Mammary epithelial cell (primary cell): ENCODE measurements around the gene LDHAL6A.

Experiments
- EZH2 ChIP-seq: IDR thresholded peaks from 2 replicates; pipeline ENCODE4 v1.6.1; 2012; ENCODE audit warnings: low read length, inconsistent platforms, borderline replicate concordance
- TF ChIP-seq, protein P1 (sequence below), 2 donors: IDR thresholded peaks in 1 of 2; conservative IDR thresholded peaks in 1 of 2; 2 replicates each; pipeline ENCODE4 v1.5.1; 2011 to 2012; ENCODE audit warnings: inconsistent platforms in 2 of 2, low read length in 2 of 2, mild to moderate bottlenecking in 2 of 2, control low read depth in 1 of 2, low read depth in 1 of 2; ENCODE audit not compliant: insufficient read depth in 1 of 2; ENCODE audit errors: extremely low read depth in 1 of 2

DNA sequence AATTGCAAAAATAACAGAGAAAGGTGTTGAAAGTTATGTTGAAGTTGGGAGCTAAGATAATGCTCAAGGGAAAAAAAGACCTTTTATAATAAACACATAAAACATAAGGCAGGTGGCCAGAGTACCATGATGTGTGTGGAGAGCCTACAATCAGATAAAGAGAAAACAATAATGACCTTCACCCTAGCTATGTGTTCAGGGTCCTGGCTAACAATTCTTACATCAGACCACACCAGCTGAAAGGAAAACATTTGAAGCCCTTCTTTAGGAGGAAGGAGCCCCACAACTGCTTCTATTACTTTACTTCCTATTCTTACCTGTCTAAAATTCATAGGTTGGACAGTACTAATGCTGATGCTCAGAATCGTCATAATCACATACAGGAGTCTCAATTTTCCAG, 68.6 kb downstream of the LDHAL6A start:
- TF ChIP-seq, protein P1, sequence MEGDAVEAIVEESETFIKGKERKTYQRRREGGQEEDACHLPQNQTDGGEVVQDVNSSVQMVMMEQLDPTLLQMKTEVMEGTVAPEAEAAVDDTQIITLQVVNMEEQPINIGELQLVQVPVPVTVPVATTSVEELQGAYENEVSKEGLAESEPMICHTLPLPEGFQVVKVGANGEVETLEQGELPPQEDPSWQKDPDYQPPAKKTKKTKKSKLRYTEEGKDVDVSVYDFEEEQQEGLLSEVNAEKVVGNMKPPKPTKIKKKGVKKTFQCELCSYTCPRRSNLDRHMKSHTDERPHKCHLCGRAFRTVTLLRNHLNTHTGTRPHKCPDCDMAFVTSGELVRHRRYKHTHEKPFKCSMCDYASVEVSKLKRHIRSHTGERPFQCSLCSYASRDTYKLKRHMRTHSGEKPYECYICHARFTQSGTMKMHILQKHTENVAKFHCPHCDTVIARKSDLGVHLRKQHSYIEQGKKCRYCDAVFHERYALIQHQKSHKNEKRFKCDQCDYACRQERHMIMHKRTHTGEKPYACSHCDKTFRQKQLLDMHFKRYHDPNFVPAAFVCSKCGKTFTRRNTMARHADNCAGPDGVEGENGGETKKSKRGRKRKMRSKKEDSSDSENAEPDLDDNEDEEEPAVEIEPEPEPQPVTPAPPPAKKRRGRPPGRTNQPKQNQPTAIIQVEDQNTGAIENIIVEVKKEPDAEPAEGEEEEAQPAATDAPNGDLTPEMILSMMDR (conservative IDR thresholded peaks at IDR 0.05 in 1 of 2, IDR thresholded peaks at IDR 0.05 in 1 of 2; ENCODE audit: extremely low read depth in 1 of 2, insufficient read depth in 1 of 2, low read depth in 1 of 2, low read length in 2 of 2) = no peak
- TF ChIP-seq EZH2 = no peak
